K562 (cell line): Measurements from ENCODE around the gene SOCS2.

ENCODE experiments used
- CTCF ChIP-seq, 3 experiments: IDR thresholded peaks in 2 of 3; conservative IDR thresholded peaks in 1 of 3; 2 replicates each; pipeline ENCODE4 v1.5.1; 2011 to 2012; ENCODE audit warnings: low read length in 3 of 3, mild to moderate bottlenecking in 3 of 3, control low read depth in 2 of 3, improper control_type of control experiment in 1 of 3, inconsistent platforms in 1 of 3, low read depth in 1 of 3, mixed read lengths in 1 of 3, moderate library complexity in 1 of 3; ENCODE audit not compliant: insufficient read depth in 2 of 3
- ELF1 ChIP-seq: fragments of 200-800 bp; sonication (Bioruptor generic); IDR thresholded peaks from 2 replicates; pipeline ENCODE4 v1.6.1; 2016; ENCODE audit warnings: missing genetic modification characterization, missing compliant biosample characterization
- FOXA3 ChIP-seq, 2 experiments: fragments of 450-650 bp in 1 of 2; sonication (generic) in 1 of 2; formaldehyde crosslinking; IDR thresholded peaks in 1 of 2; conservative IDR thresholded peaks in 1 of 2; 2 replicates each; pipeline versions ENCODE4 v1.4.0 to v1.8.0; 2020 to 2022; ENCODE audit warnings: mild to moderate bottlenecking in 2 of 2, missing genetic modification reagents in 1 of 2
- FOXP4 ChIP-seq: sonication (generic); formaldehyde crosslinking; IDR thresholded peaks from 2 replicates; pipeline ENCODE4 v1.8.0; 2022; ENCODE audit warnings: mild to moderate bottlenecking, missing genetic modification reagents, borderline replicate concordance
- GABPB1 ChIP-seq: sonication (generic); formaldehyde crosslinking; IDR thresholded peaks from 2 replicates; pipeline ENCODE4 v1.8.0; 2022; ENCODE audit warnings: mild to moderate bottlenecking, missing genetic modification reagents
- HMGN3 ChIP-seq: IDR thresholded peaks from 2 replicates; pipeline ENCODE4 v1.6.1; 2011; ENCODE audit warnings: borderline replicate concordance, low read depth, mild to moderate bottlenecking, mixed read lengths, low read length; ENCODE audit not compliant: insufficient read length; ENCODE audit errors: extremely low read depth
- KLF16 ChIP-seq: IDR thresholded peaks from 2 replicates; pipeline ENCODE4 v1.6.1; 2016; ENCODE audit warnings: antibody characterized with exemption
- POLR2A ChIP-seq: fragments of 450-650 bp; conservative IDR thresholded peaks from 2 replicates; pipeline ENCODE4 v1.6.1; 2016
- SNRNP70 ChIP-seq: fragments of 200-400 bp; formaldehyde crosslinking; optimal IDR thresholded peaks from 2 replicates; pipeline ENCODE3; 2017; ENCODE audit warnings: low read depth, low read length
- TBP ChIP-seq: optimal IDR thresholded peaks from 2 replicates; pipeline ENCODE3; 2011; ENCODE audit warnings: low read depth, low read length, improper control_type of control experiment
- TCF7 ChIP-seq: sonication (generic); IDR thresholded peaks from 2 replicates; pipeline ENCODE4 v1.6.1; 2016; ENCODE audit warnings: antibody characterized with exemption, borderline replicate concordance
- TFE3 ChIP-seq: fragments of 450-650 bp; formaldehyde crosslinking; IDR thresholded peaks from 2 replicates; pipeline ENCODE4 v1.4.0; 2020; ENCODE audit warnings: mild to moderate bottlenecking, mixed read lengths
- UBTF ChIP-seq, 2 experiments: IDR thresholded peaks; 2 replicates each; pipeline ENCODE4 v1.6.1; 2012; ENCODE audit warnings: improper control_type of control experiment in 2 of 2, low read depth in 2 of 2, low read length in 2 of 2, borderline replicate concordance in 1 of 2

- no peak for TF ChIP-seq ELF1 (tag)
- no peak for TF ChIP-seq KLF16
- TF ChIP-seq HMGN3 = peak; percentile 94
- TF ChIP-seq SNRNP70 = no peak
- peak; percentile 83 for TF ChIP-seq TBP
- peak; percentile 88 for TF ChIP-seq POLR2A
- TF ChIP-seq TFE3 (CRISPR knock-in tag) = no peak
- no peak for TF ChIP-seq FOXA3 (CRISPR knock-in tag; conservative IDR thresholded peaks at IDR 0.05 in 1 of 2, IDR thresholded peaks at IDR 0.05 in 1 of 2)
- TF ChIP-seq GABPB1 (CRISPR knock-in tag) = no peak; the same call in 1 of the 2 replicates
- TF ChIP-seq CTCF (IDR thresholded peaks at IDR 0.05 in 2 of 3, conservative IDR thresholded peaks at IDR 0.05 in 1 of 3; ENCODE audit: insufficient read depth in 2 of 3, low read depth in 1 of 3, low read length in 3 of 3) = no peak
- TF ChIP-seq TCF7 = no peak
- TF ChIP-seq UBTF (IDR thresholded peaks at IDR 0.05; ENCODE audit: borderline replicate concordance in 1 of 2, low read depth in 2 of 2, low read length in 2 of 2) = peak; percentile 67 to 88; a peak in 2 of 4 replicates
- TF ChIP-seq FOXP4 (CRISPR knock-in tag) = no peak
Measured at GRCh38 chr12:93591137-93591868, 18.8 kb downstream of the SOCS2 start.
